Chondrocyte (in vitro differentiated cells): ENCODE results near the gene SSUH2. TPM values are rescaled to one million over a fixed set of nuclear protein-coding genes. Genes with fewer than 3 reads are reported as not detected.

ENCODE experiments used
- DNase-seq: peaks from one replicate; pipeline ENCODE4 v3.0.0; 2021; ENCODE audit warnings: mixed read lengths, low spot score
- H3K27ac Mint-ChIP-seq: one replicate; pipeline ENCODE4 v1.8.0; 2021; ENCODE audit warnings: mild to moderate bottlenecking, moderate library complexity, mixed read lengths; ENCODE audit not compliant: unreplicated experiment
- H3K27me3 Mint-ChIP-seq: 2 replicates; pipeline ENCODE4 v1.8.0; 2021; ENCODE audit warnings: low read depth, mixed read lengths
- H3K36me3 Mint-ChIP-seq: 2 replicates; pipeline ENCODE4 v1.8.0; 2021; ENCODE audit warnings: low read depth, mixed read lengths
- H3K4me1 Mint-ChIP-seq: 2 replicates; pipeline ENCODE4 v1.8.0; 2021; ENCODE audit warnings: low read depth, mild to moderate bottlenecking, mixed read lengths
- H3K4me3 Mint-ChIP-seq: one replicate; pipeline ENCODE4 v1.8.0; 2021; ENCODE audit warnings: mild to moderate bottlenecking, moderate library complexity, mixed read lengths; ENCODE audit not compliant: unreplicated experiment
- H3K9me3 Mint-ChIP-seq: 2 replicates; pipeline ENCODE4 v1.8.0; 2021; ENCODE audit warnings: low read depth, mixed read lengths
- CTCF ChIP-seq: fragments of 200-600 bp; sonication (generic); IDR thresholded peaks from 2 replicates; pipeline ENCODE4 v1.5.0; 2021; ENCODE audit warnings: antibody characterized with exemption, mild to moderate bottlenecking, moderate library complexity
- total RNA-seq: library from RNA; stranded (reverse); gene quantifications from 3 replicates; pipeline ENCODE4 v1.2.1, GENCODE V29; 2021

SSUH2 gene
- total RNA-seq, 1 donor from 2014 or later, result not detected

GRCh38 chr3:8597219-8597853 lies 47.3 kb downstream of the SSUH2 start:
- Mint-ChIP-seq H3K36me3 (no peaks in the 10 kb centered on the region), H3K4me1 (peaks cover 20% of the 10 kb centered on the region), H3K27me3 (no peaks in the 10 kb centered on the region), H3K27ac (no peak overlapping the region), H3K4me3 (no peak overlapping the region), H3K9me3 (no peaks in the 10 kb centered on the region)
- TF ChIP-seq CTCF, result no peak
- no peak for DNase-seq

- no peaks in the 10 kb centered on the region for H3K36me3 Mint-ChIP-seq
- no peaks in the 10 kb centered on the region for H3K27me3 Mint-ChIP-seq
- no peak overlapping the region for H3K4me3 Mint-ChIP-seq
- H3K4me1 Mint-ChIP-seq, result peaks cover 27% of the 10 kb centered on the region
- no peak for DNase-seq
- no peak overlapping the region for H3K27ac Mint-ChIP-seq
- no peaks in the 10 kb centered on the region for H3K9me3 Mint-ChIP-seq
- no peak for TF ChIP-seq CTCF
Observed at GRCh38 chr3:8596321-8597218, 48.0 kb downstream of the SSUH2 start.

- no peaks in the 10 kb centered on the region for H3K9me3 Mint-ChIP-seq
- H3K27ac Mint-ChIP-seq, result no peak overlapping the region
Observed at GRCh38 chr3:8595695-8596115, 48.9 kb downstream of the SSUH2 start.

GRCh38 chr3:8595252-8595651 lies 49.3 kb downstream of the SSUH2 start:
- Mint-ChIP-seq H3K4me1 (peaks cover 40% of the 10 kb centered on the region), H3K36me3 (no peaks in the 10 kb centered on the region), H3K4me3 (no peak overlapping the region), H3K27ac (no peak overlapping the region), H3K9me3 (no peaks in the 10 kb centered on the region), H3K27me3 (no peaks in the 10 kb centered on the region)
- TF ChIP-seq CTCF, result no peak
- no peak for DNase-seq

More at GRCh38 chr3:8595695-8596115, 48.9 kb downstream of the SSUH2 start:
- Mint-ChIP-seq H3K4me1 (peaks cover 36% of the 10 kb centered on the region), H3K36me3 (no peaks in the 10 kb centered on the region), H3K4me3 (no peak overlapping the region), H3K27me3 (no peaks in the 10 kb centered on the region)
- no peak for DNase-seq
- no peak for TF ChIP-seq CTCF

- DNase-seq, result no peak
Observed at GRCh38 chr3:8593021-8593827, 51.4 kb downstream of the SSUH2 start.

More at GRCh38 chr3:8593021-8593827, 51.4 kb downstream of the SSUH2 start:
- Mint-ChIP-seq H3K27me3 (no peaks in the 10 kb centered on the region), H3K9me3 (no peaks in the 10 kb centered on the region), H3K4me3 (no peak overlapping the region), H3K4me1 (peaks cover 52% of the 10 kb centered on the region), H3K27ac (peak overlapping the region; percentile 91), H3K36me3 (no peaks in the 10 kb centered on the region)
- no peak for TF ChIP-seq CTCF
